AG10803 (cell line): ENCODE measurements around the gene PTCSC3.

ENCODE experiments used
- DNase-seq: peaks from one replicate; pipeline ENCODE4 v3.0.0; 2010; ENCODE audit warnings: low read depth
- H3K4me3 ChIP-seq: 2 replicates; pipeline ENCODE4 v1.5.1; 2011; ENCODE audit warnings: mild to moderate bottlenecking, low read length, control low read depth
- TF ChIP-seq, protein P1 (sequence below): conservative IDR thresholded peaks from 2 replicates; pipeline ENCODE4 v1.5.1; 2011; ENCODE audit warnings: mild to moderate bottlenecking, low read length, control low read depth, inconsistent platforms

The PTCSC3 gene

DNA sequence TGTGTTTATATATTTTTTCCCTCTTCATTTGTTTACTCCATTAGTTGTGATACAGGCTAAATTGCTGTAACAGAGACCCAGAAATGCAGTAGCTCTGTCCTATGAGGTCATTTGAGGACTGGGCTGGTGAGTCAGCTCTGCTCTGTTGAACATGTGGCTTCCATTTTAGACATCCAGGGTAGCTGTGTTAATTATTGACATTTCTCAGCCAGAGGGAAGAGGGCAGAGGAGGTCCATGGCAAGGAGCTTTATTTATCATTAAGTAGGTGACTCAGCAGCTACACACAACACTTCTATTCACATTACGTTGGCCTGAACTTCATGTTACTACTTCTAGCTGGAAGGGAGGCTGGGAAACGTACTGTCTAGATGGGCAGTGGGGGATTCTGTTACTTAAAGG is 85.4 kb downstream of the PTCSC3 start:
- DNase-seq: peak; percentile 96
- TF ChIP-seq, protein P1, sequence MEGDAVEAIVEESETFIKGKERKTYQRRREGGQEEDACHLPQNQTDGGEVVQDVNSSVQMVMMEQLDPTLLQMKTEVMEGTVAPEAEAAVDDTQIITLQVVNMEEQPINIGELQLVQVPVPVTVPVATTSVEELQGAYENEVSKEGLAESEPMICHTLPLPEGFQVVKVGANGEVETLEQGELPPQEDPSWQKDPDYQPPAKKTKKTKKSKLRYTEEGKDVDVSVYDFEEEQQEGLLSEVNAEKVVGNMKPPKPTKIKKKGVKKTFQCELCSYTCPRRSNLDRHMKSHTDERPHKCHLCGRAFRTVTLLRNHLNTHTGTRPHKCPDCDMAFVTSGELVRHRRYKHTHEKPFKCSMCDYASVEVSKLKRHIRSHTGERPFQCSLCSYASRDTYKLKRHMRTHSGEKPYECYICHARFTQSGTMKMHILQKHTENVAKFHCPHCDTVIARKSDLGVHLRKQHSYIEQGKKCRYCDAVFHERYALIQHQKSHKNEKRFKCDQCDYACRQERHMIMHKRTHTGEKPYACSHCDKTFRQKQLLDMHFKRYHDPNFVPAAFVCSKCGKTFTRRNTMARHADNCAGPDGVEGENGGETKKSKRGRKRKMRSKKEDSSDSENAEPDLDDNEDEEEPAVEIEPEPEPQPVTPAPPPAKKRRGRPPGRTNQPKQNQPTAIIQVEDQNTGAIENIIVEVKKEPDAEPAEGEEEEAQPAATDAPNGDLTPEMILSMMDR: no peak
- H3K4me3 ChIP-seq: no peak overlapping the region

DNA sequence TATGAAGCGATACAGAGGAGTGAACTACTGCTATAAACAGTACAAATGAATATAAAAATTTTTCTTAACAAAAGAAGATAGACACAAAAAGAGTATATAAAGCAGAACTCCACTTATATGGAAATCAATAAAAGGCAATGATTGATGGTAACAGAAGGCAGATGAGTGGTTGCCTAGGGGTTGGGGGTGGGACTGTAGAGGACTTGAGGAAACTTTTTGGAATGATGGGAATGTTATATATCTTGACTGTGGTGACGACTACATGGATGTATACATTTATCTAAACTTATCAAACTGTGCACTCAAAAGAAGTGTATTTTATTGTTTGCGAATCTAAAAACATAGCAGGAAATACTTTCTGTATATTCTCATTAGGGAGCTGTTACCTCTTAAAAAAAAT is 89.1 kb downstream of the PTCSC3 start:
- H3K4me3 ChIP-seq: no peak overlapping the region
- TF ChIP-seq, protein P1: no peak
- DNase-seq: no peak

DNA sequence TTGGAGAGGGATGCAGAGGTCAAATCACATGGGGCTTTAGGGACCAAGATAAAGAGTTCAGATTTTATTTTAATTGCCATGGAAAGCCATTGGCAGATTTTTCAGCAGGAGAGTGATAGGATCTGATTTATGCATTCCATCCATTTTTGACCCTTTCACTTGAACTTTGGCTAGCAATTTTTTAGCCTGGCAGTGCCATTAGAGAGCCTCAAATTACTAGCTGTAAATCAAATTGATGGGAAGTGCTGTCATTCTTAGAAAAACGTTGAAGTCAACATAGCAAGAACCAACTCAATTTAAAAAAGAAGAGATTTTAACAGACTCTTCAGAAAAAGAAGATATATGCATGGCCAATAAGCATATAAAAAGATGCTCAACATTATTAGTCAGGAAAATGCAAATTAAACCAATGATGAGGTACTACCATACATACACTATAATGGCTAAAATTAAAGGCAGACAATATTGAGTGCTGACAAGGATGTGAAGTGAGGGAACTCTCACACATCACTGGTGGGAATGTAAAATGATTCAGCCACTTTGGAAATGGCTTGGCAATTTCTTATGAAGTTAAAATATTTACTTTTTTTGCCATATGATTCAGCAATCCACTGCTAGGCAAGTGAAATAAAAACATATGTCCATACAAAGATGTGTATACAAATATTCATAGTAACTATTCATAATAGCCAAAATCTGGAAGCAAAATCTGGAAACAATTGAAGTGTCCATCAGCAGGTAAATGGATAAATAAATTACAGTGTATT is 89.7 kb downstream of the PTCSC3 start:
- TF ChIP-seq, protein P1: no peak
- H3K4me3 ChIP-seq: no peak overlapping the region
- DNase-seq: peak; percentile 65

DNA sequence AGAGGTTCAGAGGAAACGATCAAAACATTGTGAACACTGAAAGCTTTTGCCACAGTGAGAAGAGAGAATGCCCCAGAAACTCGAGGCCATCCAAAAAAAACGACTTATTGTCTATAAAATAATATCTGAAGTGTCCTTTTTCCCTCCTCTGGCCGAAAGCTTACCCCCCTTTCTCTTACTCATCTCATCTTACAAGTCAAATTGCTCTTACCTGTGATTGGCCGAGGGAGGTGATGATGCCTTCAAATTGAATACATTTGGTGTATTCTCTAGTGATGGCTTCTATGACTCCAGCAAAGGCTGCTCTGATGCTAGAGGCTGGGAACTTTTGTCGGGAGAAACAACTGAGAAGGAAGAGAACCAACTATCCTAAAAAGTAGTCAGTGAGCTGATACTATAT is 90.7 kb downstream of the PTCSC3 start:
- H3K4me3 ChIP-seq: no peak overlapping the region
- TF ChIP-seq, protein P1: no peak
- no peak for DNase-seq
